HCT116 (cell line): ENCODE results near the gene ABCC1.

ENCODE experiments used
- CTCF ChIP-seq, 3 experiments: fragments of 200-600 bp in 1 of 3; sonication (generic) in 1 of 3; IDR thresholded peaks in 2 of 3; conservative IDR thresholded peaks in 1 of 3; 2 replicates each; pipeline ENCODE4 v1.5.1; 2012 to 2017; ENCODE audit warnings: low read depth in 2 of 3, low read length in 2 of 3, antibody characterized with exemption in 1 of 3, borderline replicate concordance in 1 of 3, control low read depth in 1 of 3, mild to moderate bottlenecking in 1 of 3, mixed read lengths in 1 of 3, mixed run types in 1 of 3, moderate library complexity in 1 of 3; ENCODE audit not compliant: insufficient read depth in 1 of 3
- EGR1 ChIP-seq: IDR thresholded peaks from 2 replicates; pipeline ENCODE4 v1.6.1; 2012; ENCODE audit warnings: low read depth
- EZH2 ChIP-seq: fragments of 200-600 bp; sonication (generic); IDR thresholded peaks from 2 replicates; pipeline ENCODE4 v1.6.1; 2017; ENCODE audit warnings: antibody characterized with exemption, mixed run types
- EZH2phosphoT487 ChIP-seq: fragments of 200-600 bp; IDR thresholded peaks from 2 replicates; pipeline ENCODE4 v1.6.1; 2018; ENCODE audit warnings: antibody characterized with exemption, borderline replicate concordance
- FOSL1 ChIP-seq: IDR thresholded peaks from 2 replicates; pipeline ENCODE4 v1.6.1; 2012; ENCODE audit warnings: low read depth
- JUND ChIP-seq: IDR thresholded peaks from 2 replicates; pipeline ENCODE4 v1.6.1; 2012
- POLR2A ChIP-seq: IDR thresholded peaks from 2 replicates; pipeline ENCODE4 v1.7.0; 2011; ENCODE audit warnings: borderline replicate concordance; ENCODE audit not compliant: insufficient read depth, insufficient read length; ENCODE audit errors: extremely low read depth
- POLR2AphosphoS5 ChIP-seq: IDR thresholded peaks from 2 replicates; pipeline ENCODE4 v1.6.1; 2011; ENCODE audit warnings: mild to moderate bottlenecking, low read depth, low read length, moderate library complexity
- RAD21 ChIP-seq: IDR thresholded peaks from 2 replicates; pipeline ENCODE4 v1.6.1; 2012; ENCODE audit warnings: low read depth, mild to moderate bottlenecking
- TCF7L2 ChIP-seq: IDR thresholded peaks from 2 replicates; pipeline ENCODE4 v1.7.0; 2011; ENCODE audit warnings: borderline replicate concordance, inconsistent platforms; ENCODE audit not compliant: insufficient read depth, insufficient read length; ENCODE audit errors: extremely low read depth
- YY1 ChIP-seq: IDR thresholded peaks from 2 replicates; pipeline ENCODE4 v1.6.1; 2011; ENCODE audit warnings: low read length, low read depth, moderate library complexity, mild to moderate bottlenecking; ENCODE audit not compliant: insufficient replicate concordance; ENCODE audit errors: extremely low read depth
- ZNF274 ChIP-seq: fragments of 200-500 bp; sonication (Bioruptor generic); IDR thresholded peaks from 2 replicates; pipeline ENCODE4 v1.6.1; 2014; ENCODE audit warnings: mild to moderate bottlenecking, low read depth, low read length, inconsistent platforms
- TF ChIP-seq, protein P1 (sequence below): IDR thresholded peaks from 2 replicates; pipeline ENCODE4 v1.6.1; 2012
- TF ChIP-seq, protein P2 (sequence below): IDR thresholded peaks from 2 replicates; pipeline ENCODE4 v1.6.1; 2012

- TF ChIP-seq CTCF (IDR thresholded peaks at IDR 0.05 in 2 of 3, conservative IDR thresholded peaks at IDR 0.05 in 1 of 3; ENCODE audit: borderline replicate concordance in 1 of 3, insufficient read depth in 1 of 3, low read depth in 2 of 3, low read length in 2 of 3) (no peak), EZH2phosphoT487 (no peak), ZNF274 (no peak), POLR2A (no peak), EGR1 (no peak), EZH2 (no peak), POLR2AphosphoS5 (no peak), YY1 (no peak), TCF7L2 (no peak), JUND (no peak), RAD21 (no peak), FOSL1 (no peak)
- TF ChIP-seq, protein P1, sequence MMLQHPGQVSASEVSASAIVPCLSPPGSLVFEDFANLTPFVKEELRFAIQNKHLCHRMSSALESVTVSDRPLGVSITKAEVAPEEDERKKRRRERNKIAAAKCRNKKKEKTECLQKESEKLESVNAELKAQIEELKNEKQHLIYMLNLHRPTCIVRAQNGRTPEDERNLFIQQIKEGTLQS = no peak
- TF ChIP-seq, protein P2, sequence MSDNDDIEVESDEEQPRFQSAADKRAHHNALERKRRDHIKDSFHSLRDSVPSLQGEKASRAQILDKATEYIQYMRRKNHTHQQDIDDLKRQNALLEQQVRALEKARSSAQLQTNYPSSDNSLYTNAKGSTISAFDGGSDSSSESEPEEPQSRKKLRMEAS = no peak
Measured at GRCh38 chr16:15913046-15913698, 36.2 kb upstream of the ABCC1 start.
